GM19239 (cell line): ENCODE data around the gene GLI3.

ENCODE experiments used
- DNase-seq: peaks from one replicate; pipeline ENCODE4 v3.0.0; 2011; ENCODE audit warnings: low spot score; ENCODE audit not compliant: insufficient read length
- FAIRE-seq: peaks from 2 replicates; lab custom pipeline; 2011; peaks lifted over from hg19 to GRCh38; lab: Jason Lieb, UNC

The GLI3 gene

DNA sequence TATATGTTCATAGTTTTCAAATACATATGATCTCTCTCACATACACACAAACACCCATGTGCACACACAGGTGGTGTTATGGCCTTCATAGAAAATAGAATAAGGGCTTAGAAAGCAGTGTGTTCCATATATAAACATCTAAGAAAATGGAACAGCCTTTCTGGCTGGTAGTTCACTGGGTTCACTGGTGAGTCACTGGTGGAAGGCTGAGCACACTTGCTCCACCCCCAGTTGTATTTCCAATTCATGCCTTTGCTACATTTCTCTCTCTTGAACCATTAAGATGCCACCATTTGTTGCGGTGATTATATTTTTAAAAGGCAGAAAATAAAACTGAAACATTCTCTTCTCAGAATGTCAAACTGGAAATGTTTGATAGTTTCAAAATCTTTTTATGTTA, 252.1 kb downstream of the GLI3 start:
- FAIRE-seq, result no peak
- DNase-seq, result no peak

DNA sequence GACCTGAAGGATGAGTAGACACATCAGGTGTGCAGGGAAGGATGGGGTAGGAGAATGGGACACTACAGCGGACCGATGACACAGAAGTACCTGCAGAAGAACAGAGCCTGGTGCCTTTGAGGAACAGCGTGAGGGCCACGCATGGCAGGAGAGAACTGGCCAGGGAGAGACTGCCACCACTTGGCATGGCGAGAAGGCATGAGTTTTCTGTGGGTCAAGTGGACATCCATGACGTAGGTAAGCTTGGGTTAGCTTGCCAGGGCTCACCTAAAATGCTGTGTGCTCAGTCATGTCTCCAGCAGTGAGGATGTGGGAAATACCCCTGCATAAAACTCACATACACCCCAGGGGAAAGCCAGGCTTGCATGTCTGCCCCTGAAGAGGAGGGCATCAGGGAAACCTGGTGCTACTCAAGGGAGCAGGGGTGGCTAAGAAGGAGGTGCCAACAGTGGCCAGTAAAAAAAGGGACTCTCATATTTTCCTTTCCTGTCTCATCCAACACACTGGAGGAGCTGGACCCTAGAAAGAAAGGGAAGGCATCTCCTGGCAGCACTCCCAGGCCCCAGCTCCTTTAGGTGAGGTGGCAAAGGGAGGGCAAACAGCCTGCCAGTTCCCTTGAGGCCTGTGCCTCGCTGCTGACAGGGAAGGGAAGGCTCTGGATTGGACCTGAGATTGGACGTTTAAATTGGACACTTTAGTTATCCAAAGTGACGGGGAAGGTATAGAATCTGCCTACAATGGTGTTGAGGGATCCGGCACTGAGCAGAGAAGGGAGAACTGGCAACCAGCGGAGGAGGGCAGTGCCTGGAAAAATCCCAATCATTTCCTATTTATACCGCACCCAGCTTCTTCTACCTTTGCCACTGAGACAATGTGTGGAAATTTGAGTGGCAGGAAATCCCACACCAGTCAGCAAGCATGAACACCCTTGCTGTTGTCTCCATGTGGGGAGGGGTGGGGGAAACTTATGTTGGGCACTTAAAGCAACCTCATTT, 255.7 kb downstream of the GLI3 start:
- no peak for FAIRE-seq
- DNase-seq, result no peak

DNA sequence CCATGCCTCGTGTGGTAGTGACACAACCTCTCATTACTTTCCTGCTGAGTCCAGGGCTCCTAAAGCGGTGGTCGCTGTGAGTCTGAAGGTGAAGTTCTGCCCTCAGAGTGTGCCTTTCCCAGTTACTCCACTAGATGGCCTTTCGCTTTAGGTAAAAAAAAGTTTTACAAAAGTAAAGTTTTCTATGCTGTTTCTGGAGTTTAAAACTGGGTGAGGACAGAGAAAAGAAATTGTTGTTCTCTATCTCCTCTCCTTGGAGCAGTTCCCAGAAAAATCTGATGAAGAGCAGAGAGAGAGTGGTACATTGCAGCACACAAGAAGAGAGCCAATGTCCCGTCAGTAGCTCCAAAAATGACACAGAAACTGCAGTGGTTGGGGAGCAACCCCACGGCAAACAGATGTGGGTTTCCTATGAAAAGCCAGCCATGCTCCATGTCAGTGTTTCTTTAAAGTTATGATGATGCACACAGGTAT, 257.1 kb downstream of the GLI3 start:
- FAIRE-seq, result no peak
- no peak for DNase-seq

DNA sequence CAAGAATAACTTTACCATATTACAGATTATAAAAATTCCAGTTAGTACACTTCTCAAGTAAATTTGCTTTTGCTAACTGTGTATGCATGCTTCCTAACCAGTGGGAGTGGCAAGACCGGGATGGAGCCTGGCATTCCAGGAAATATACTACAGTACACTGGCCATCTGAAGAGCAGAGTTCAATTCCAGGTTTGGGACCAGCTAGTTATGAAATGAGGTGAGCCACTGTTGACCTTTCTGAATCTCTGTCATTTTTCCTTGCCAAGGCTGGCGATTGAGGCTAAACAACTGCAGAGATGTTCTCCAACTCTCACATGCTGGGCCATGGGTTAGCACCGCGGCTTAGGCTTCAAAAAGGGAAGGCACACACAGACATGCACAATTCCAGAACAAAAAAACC, 258.2 kb downstream of the GLI3 start:
- DNase-seq (no peak), FAIRE-seq (no peak)

DNA sequence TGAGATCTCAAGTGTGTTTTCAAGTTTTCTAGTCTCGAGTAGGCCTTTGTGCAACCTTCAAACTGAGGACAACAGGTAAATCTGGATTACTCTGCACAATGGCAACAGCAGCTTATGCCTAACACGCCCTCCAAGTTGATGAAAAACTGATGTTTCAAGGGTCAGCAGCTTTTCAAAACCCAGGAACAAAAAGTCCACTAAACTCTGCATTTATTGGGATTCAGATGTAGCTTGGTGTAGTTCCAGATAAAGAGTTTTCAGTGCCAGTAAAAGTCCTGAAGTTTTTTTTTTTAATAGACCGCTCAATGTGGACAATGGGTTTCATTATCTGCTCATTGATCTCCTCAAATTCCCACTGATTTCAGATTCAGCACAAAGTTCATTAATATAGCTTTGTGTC, 259.3 kb downstream of the GLI3 start:
- DNase-seq (no peak), FAIRE-seq (no peak)

DNA sequence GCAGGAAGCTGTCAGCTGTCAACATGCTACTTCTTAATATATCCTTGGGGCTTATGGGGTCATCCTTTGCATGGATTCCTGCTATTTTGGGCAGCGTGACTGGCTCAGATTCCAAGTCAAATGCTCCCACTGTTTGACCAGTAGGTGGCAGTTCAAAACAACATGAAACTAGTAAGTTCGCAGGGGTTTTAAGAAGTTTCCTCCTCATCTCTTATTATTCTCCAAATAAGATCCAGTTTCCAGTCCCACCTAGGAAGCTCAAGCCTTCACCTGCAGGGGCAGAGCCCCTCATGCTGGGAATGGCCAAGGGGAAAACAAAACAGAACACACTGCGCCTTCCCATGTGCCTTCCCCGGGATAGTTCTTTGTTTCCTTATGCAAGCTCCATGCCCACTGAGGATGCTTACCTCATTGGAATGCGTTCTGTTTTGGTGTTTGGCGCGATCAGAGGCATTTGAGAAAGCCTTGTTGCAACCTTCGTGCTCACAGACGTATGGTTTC, 259.8 kb downstream of the GLI3 start:
- FAIRE-seq (no peak), DNase-seq (no peak)

DNA sequence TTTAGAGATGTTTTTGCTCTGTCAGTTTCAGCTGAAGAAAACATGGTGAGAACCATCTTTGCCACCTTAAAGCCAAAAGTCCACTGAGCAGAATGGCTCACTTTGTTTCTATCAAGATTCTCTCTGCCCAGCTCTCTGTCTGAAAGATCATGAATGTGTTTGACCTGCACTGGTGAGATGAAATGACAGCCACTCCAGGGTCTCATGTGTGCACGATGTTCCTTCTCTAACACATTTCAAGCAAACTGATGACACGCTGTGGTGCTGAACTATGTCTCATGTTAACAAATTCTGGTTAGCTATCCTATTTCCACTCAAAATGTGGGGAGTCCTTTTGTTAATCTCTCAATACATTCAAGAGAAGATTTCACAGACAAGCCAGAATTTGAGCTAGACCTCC, 260.6 kb downstream of the GLI3 start:
- no peak for DNase-seq
- no peak for FAIRE-seq

DNA sequence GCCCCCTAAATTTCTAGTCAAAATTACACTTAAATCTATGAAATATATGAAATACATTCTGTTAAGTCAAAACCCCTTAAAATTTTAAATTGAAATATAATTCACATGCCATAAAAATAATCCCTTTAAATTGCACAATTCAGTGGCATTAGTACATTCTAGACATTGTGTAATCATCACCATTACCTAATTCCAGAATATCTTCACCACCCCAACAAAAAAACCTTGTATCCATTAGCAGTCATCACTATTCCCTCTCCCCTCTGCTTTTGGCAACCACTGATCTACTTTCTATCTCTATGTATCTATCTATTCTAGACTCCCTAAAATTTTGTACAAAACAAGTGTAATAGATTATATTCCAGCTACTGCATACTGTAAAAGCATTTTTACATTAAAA, 261.2 kb downstream of the GLI3 start:
- DNase-seq (no peak), FAIRE-seq (no peak)

DNA sequence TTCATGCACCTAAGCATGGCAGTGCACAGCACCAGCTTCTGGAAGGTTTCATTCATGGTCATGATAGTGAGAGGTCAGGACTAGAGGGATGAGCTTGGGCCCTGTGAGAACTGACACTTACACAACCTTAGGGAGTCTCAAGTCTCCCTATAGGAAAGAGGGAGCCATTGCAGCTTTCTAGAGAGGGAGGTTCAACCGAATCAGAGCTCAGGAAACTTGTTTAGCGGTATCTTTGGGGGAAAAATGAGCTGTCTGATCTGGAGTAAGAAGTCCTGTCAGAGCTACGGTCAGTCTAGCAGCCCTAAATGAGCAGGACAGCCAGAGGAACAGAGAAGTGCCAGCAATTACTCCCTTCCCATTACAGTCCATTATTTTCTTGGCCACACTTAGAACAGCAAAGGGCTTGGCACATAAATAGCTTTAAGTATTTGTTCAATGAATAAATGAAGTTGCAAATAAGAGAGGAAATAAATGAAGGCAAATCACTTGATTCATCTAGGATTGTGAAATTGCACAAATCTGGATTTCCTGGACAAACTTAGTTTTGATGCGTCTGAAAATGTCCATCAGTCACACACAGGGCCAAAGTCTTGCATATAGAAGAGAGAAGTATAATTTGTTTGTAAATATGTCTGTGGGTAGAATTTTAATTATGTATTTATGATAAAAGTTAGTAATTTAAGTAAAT, 262.0 kb downstream of the GLI3 start:
- no peak for DNase-seq
- no peak for FAIRE-seq

DNA sequence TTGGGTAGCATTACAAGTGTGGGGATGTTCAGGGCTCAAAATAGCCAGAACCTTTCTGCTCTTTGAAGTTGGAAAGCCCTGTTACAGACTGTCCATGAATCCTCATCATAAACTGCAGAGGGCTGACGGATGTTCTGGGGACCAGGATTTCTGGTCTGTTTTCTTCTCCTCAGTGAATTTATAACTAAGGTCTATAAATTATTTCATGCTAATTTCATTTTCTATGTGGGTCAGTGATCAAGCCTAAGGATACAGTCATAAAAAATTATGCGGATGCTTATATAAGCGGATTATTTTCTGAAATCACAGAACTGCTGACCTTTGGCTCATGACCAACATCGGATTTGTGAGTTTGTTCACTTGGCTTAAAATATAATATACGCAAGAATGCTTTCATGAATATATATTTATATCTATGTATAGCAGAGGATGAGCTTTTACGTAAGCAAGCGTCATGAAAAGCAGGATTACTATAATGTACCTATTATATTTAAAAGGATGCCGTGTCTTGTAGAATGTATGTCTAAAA, 263.7 kb downstream of the GLI3 start:
- no peak for DNase-seq
- FAIRE-seq, result no peak

DNA sequence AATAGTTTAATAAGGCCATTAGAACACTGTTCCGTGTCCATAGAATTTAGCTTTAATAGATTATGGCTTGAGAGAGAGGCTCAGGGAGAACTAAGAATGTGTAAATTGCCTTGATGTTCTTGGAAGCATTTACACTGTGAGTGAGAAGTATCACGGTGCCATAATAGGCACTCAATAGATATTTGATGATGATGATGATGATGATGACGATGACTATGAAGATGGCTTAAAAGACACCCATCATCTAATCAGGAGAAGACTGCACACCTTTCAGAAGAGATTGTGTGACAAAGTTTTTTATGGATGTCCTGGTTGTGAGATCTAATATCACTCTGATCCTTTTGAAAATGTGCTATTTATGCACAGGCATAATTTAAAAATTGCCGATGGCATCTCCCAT, 264.2 kb downstream of the GLI3 start:
- FAIRE-seq (no peak), DNase-seq (no peak)

DNA sequence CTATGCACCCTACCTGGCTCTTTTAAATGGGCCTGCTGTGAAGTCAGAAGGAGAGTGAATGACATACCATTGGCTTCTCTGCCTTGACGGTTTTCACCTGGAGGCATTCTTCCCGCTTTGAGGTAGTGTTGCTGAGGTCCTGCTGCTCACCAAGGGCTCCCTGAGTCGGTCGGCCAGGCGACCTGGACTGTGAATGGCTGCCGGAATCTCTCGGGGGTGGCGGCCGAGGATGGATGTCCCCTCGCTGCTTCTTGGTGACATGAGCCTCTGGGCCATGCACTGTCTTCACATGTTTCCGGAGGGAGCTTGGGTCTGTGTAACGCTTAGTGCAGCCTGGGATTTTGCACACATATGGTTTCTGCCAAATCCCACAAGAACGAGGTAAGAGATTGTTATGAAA, 264.7 kb downstream of the GLI3 start:
- DNase-seq (no peak), FAIRE-seq (no peak)

DNA sequence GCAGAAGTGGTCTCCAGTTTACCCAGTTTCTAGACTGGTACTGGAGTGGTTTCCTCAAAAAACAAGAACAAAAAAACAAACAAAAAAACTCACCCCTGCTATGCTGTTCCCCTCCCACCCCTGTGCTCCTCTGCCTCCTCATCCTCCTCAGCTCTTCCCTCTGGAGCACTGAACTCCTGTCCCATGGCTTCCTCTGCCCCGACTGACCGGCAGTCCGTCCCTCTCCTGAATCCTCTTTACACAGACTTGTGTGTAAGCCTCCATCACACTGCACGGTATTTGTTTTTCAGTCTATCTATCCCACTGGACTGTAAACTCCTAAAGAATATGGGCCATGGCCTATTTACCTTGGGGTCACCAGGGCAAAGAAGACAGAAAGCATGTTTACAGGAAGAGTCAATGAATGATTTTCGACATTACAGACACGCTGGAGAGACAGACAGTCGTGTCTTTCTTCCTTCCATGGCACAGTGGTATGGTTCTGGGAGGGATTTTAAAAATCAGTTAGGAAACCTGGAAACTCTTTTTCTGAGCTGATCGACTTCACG, 265.3 kb downstream of the GLI3 start:
- FAIRE-seq (no peak), DNase-seq (no peak)

DNA sequence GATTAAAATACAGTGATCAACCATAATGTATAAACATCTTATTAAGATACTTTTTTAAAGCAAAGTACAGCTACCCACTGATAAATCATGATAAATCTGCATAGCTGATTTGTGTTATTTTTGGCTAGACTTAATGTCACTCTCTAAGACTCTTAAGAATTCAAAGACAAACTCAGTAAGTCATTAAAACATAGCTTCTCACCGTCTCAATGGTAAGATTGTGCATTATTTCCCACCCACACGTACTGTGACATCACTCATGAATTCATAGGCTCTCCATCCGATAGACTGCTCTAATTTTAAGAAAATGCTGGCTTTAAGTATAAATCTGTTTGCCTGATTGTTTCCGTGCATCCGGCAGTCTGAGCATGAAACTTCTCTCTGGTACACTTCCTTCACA, 266.1 kb downstream of the GLI3 start:
- DNase-seq, result no peak
- FAIRE-seq, result no peak

DNA sequence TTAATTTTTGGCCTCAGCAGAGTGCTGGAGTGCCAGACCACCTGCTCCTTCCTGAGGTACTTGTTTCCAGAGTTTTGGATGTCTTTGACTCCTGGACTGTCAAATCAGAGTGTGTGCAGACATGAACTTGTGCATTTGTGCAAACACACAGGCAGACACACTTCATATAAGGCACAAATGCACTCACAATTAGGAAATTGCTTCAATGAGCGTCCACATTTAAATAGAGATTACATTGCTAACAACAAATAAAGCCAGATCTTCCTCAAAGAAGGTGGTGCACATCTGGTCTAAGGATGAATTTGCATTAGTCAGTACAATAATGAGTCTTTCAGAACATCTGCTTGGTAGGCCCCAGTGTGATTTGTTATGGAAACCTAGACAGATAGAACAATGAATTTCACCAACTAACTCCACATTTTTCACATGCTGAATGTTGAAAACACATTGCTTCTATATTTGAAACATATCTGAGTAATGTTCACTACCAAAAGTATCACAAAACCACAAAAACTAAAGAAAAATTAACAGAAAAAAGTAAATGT, 267.4 kb downstream of the GLI3 start:
- FAIRE-seq, result no peak
- DNase-seq, result no peak

DNA sequence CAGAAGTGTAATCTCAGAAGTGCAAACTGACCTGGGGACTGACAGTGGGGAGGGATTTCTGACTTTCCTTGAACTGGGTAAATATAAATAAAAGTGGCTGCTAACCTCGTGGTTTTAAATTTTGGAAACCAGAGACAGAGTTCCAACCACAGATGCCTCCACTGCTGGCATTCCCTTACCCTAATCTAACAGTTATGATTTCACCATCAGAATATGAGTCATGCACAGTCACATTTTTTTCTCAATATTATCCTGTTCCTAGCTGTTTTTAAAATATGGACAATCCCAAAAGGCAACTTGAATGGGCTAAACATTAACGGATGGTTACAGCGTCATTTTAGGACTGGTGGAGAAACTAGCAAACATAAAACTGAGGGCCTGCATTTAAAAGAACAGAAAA, 269.9 kb downstream of the GLI3 start:
- FAIRE-seq, result no peak
- no peak for DNase-seq

DNA sequence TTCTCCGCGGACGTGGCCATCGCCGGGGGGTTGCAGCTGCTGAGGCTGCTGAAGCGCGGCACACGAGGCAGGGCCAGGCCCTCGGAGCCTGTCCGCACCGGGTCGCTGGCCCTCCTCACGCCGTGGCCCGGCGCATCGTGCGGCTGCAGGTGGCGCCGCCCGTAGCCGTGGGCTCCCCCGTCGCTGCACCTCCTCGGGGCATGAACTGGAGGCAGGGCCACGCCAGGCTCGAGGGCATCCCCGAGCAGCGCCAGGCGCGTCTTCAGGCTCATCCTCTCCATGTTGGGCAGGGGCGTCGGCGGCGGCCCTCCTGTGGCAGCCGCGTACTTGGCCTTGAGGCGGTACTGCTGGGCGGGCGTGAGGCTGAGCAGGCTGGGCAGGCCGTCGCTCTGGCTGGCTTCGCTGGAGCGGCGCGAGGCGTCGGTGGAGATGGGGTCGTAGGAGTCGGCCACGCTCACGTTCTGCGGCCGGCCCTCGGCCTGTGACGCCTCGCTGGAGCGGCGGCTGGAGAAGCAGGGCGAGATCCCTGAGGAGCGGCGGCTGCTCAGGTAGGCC, 271.0 kb downstream of the GLI3 start:
- DNase-seq (no peak), FAIRE-seq (no peak)

DNA sequence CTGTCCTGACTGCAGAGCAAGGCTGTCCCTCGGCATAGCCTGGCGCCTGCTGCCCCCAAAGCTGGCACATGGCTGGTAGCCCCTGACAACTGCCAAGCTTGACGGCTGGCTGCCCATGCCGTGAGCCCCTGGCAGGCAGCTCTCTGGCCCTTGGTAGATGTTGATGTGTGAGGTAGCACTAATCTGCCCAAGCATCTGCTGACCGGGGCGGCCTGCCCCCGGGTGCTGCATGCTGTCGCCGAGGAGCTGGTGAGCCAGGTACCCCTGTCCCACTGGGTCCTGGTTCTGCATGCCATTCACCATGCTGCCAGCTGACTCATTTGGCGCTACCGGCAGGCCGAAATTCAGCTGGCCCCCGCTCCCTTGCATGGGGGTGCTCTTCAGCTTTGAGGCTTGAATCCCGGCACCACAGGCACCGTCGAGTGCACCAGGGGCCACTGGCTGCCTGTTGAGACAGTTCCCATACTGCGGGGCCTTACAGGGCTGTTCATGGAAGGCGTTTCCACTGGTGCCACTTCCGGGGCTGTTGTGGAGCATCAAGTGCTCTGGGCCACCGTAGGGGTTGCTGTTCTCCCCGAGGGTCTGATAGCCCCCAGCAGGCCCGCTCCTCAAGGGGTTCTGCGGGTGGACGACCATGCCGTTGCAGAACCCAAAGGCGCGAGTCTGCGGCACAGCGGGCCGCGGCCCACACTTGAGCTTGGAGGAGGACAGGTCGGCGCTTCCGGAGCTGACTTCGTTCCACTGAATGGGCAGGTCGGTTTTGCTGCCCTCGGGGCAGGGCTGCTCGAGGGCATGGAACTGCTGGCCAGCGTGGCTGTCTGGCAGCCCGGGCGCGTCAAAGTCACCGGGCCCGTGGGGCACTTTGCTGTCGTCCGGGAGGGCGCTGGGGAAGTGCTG, 271.9 kb downstream of the GLI3 start:
- DNase-seq (no peak), FAIRE-seq (no peak)

DNA sequence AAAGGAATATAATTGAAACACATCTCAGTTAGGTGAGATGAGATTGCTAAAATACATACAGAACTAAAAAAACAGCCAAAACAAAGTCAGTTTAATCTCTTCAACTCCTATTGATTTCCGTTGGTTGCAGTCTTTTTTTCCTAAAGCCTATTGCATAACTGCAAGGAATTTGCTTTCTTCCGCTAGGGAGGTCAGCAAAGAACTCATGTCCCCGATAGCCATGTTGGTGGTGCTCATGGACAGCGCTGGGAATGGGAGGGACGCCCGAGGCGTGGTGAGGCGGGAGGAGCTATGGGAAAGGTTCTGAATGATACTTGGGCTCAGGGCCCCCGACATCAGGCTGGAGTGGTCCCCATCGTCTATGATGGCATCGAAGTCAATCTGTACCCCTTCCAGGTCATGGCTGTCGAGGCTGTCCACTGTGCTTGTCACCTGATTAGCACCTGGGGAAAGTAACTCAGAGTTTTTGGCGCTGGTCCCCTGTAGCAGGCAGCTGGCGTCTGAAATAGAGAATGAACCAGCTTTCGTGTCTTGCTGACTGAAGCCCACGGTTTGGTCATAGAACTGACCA, 272.7 kb downstream of the GLI3 start:
- DNase-seq, result no peak
- FAIRE-seq, result no peak
